Measurements from ENCODE around the gene TCEANC2. TPM values are rescaled to one million over a fixed set of nuclear protein-coding genes. Genes with fewer than 3 reads are reported as not detected.

Gene TCEANC2
- total and polyA plus RNA-seq, 4 donors: 6.0 to 9.3 (median 7.4) TPM

GRCh38 chr1:54109129-54110090 lies 56.0 kb downstream of the TCEANC2 start:
- Histone ChIP-seq H3K27me3 (ENCODE audit: control insufficient read depth, insufficient read depth, low read length) (no peaks in the 10 kb centered on the region), H3K36me3 (ENCODE audit: control insufficient read depth, insufficient read depth, low read length) (no peaks in the 10 kb centered on the region), H3K9me3 (ENCODE audit: control insufficient read depth, insufficient read depth, low read length) (no peaks in the 10 kb centered on the region), H3K4me3 (ENCODE audit: low read depth, low read length) (no peak overlapping the region), H3K27ac (ENCODE audit: low read depth, low read length) (no peak overlapping the region), H3K4me1 (ENCODE audit: control insufficient read depth, insufficient read depth, low read length) (peaks cover 3% of the 10 kb centered on the region)
- DNase-seq (ENCODE audit: low read depth in 4 of 6, low spot score in 6 of 6): no peak
- WGBS (ENCODE audit: insufficient coverage): 68% methylated on average over 4 of the region's 6 CpGs

- Histone ChIP-seq H3K4me1 (ENCODE audit: control insufficient read depth, insufficient read depth, low read length) (peaks cover 7% of the 10 kb centered on the region), H3K4me3 (ENCODE audit: low read depth, low read length) (no peak overlapping the region), H3K36me3 (ENCODE audit: control insufficient read depth, insufficient read depth, low read length) (no peaks in the 10 kb centered on the region), H3K27me3 (ENCODE audit: control insufficient read depth, insufficient read depth, low read length) (no peaks in the 10 kb centered on the region), H3K9me3 (ENCODE audit: control insufficient read depth, insufficient read depth, low read length) (no peaks in the 10 kb centered on the region), H3K27ac (ENCODE audit: low read depth, low read length) (no peak overlapping the region)
- DNase-seq (ENCODE audit: low read depth in 4 of 6, low spot score in 6 of 6): no peak
- 71% methylated on average over 10 of the region's 10 CpGs for WGBS (ENCODE audit: insufficient coverage)
These were observed 57.6 kb downstream of the TCEANC2 start for GRCh38 chr1:54110996-54111395.

GRCh38 chr1:54111624-54112023 lies 58.2 kb downstream of the TCEANC2 start:
- Histone ChIP-seq H3K9me3 (ENCODE audit: control insufficient read depth, insufficient read depth, low read length) (no peaks in the 10 kb centered on the region), H3K36me3 (ENCODE audit: control insufficient read depth, insufficient read depth, low read length) (no peaks in the 10 kb centered on the region), H3K27me3 (ENCODE audit: control insufficient read depth, insufficient read depth, low read length) (no peaks in the 10 kb centered on the region), H3K4me1 (ENCODE audit: control insufficient read depth, insufficient read depth, low read length) (peaks cover 7% of the 10 kb centered on the region), H3K4me3 (ENCODE audit: low read depth, low read length) (no peak overlapping the region), H3K27ac (ENCODE audit: low read depth, low read length) (no peak overlapping the region)
- 90% methylated on average over 2 of the region's 3 CpGs for WGBS (ENCODE audit: insufficient coverage)
- no peak for DNase-seq (ENCODE audit: low read depth in 4 of 6, low spot score in 6 of 6)

DNA sequence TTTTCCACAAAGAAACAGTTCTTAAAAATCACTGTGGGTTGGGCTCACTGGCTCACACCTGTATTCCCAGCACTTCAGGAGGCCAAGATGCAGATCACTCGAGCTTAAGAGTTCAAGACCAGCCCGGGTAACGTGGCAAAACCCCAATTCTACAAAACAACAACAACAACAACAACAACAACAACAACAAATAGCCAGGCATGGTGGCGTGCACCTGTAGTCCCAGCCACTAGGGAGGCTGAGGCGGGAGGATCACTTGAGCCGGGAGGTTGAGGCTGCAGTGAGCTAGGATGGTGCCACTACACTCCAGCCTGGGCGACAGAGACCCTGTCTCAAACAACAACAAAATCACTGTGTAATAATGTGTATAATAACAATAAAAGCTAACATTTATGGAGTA lies 58.6 kb downstream of the TCEANC2 start:
- peaks cover 7% of the 10 kb centered on the region for H3K4me1 ChIP-seq (ENCODE audit: control insufficient read depth, insufficient read depth, low read length)
- 97% methylated on average over 5 of the region's 7 CpGs for WGBS (ENCODE audit: insufficient coverage)
- no peak for DNase-seq (ENCODE audit: low read depth in 4 of 6, low spot score in 6 of 6)
- H3K36me3 ChIP-seq (ENCODE audit: control insufficient read depth, insufficient read depth, low read length): no peaks in the 10 kb centered on the region
- H3K9me3 ChIP-seq (ENCODE audit: control insufficient read depth, insufficient read depth, low read length): no peaks in the 10 kb centered on the region
- no peak overlapping the region for H3K4me3 ChIP-seq (ENCODE audit: low read depth, low read length)
- H3K27ac ChIP-seq (ENCODE audit: low read depth, low read length): no peak overlapping the region
- H3K27me3 ChIP-seq (ENCODE audit: control insufficient read depth, insufficient read depth, low read length): no peaks in the 10 kb centered on the region

- peaks cover 9% of the 10 kb centered on the region for H3K4me1 ChIP-seq (ENCODE audit: control insufficient read depth, insufficient read depth, low read length)
- DNase-seq (ENCODE audit: low read depth in 4 of 6, low spot score in 6 of 6): no peak
- H3K4me3 ChIP-seq (ENCODE audit: low read depth, low read length): no peak overlapping the region
- no peak overlapping the region for H3K27ac ChIP-seq (ENCODE audit: low read depth, low read length)
- H3K36me3 ChIP-seq (ENCODE audit: control insufficient read depth, insufficient read depth, low read length): no peaks in the 10 kb centered on the region
- H3K27me3 ChIP-seq (ENCODE audit: control insufficient read depth, insufficient read depth, low read length): no peaks in the 10 kb centered on the region
- no peaks in the 10 kb centered on the region for H3K9me3 ChIP-seq (ENCODE audit: control insufficient read depth, insufficient read depth, low read length)
- WGBS (ENCODE audit: insufficient coverage): 90% methylated on average over 2 of the region's 5 CpGs
These were observed 59.4 kb downstream of the TCEANC2 start for GRCh38 chr1:54112705-54113368.

- H3K27ac ChIP-seq (ENCODE audit: low read depth, low read length): no peak overlapping the region
- DNase-seq (ENCODE audit: low read depth in 4 of 6, low spot score in 6 of 6): no peak
- 84% methylated on average over 4 of the region's 4 CpGs for WGBS (ENCODE audit: insufficient coverage)
- peaks cover 10% of the 10 kb centered on the region for H3K4me1 ChIP-seq (ENCODE audit: control insufficient read depth, insufficient read depth, low read length)
- no peaks in the 10 kb centered on the region for H3K27me3 ChIP-seq (ENCODE audit: control insufficient read depth, insufficient read depth, low read length)
- no peaks in the 10 kb centered on the region for H3K9me3 ChIP-seq (ENCODE audit: control insufficient read depth, insufficient read depth, low read length)
- H3K36me3 ChIP-seq (ENCODE audit: control insufficient read depth, insufficient read depth, low read length): no peaks in the 10 kb centered on the region
- H3K4me3 ChIP-seq (ENCODE audit: low read depth, low read length): no peak overlapping the region
These were observed 60.6 kb downstream of the TCEANC2 start for GRCh38 chr1:54114001-54114400.

DNA sequence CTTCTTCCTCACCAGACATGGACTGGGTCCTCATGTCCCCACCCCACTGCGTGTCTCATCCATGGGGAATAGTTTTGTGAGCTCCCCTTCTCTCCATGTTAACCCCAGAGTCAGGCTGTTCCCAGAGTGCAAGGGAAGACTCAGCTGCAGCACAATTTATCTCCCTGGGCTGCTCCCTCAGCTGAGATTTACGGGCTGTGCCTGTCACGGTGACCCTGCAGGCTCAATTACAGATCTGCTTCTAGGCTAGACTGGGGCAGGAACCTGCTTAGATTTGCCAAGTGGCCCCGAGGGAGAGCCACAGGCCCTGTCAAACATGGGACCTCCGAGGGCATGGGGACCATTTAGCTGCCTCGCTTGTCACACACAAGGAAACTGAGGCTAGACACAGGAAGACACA lies 61.5 kb downstream of the TCEANC2 start:
- peaks cover 10% of the 10 kb centered on the region for H3K4me1 ChIP-seq (ENCODE audit: control insufficient read depth, insufficient read depth, low read length)
- no peaks in the 10 kb centered on the region for H3K36me3 ChIP-seq (ENCODE audit: control insufficient read depth, insufficient read depth, low read length)
- H3K27ac ChIP-seq (ENCODE audit: low read depth, low read length): no peak overlapping the region
- 29% methylated on average over 5 of the region's 6 CpGs for WGBS (ENCODE audit: insufficient coverage)
- H3K27me3 ChIP-seq (ENCODE audit: control insufficient read depth, insufficient read depth, low read length): no peaks in the 10 kb centered on the region
- no peak overlapping the region for H3K4me3 ChIP-seq (ENCODE audit: low read depth, low read length)
- DNase-seq (ENCODE audit: low read depth in 4 of 6, low spot score in 6 of 6): peak in 1 of 6 donors; percentile 41
- H3K9me3 ChIP-seq (ENCODE audit: control insufficient read depth, insufficient read depth, low read length): no peaks in the 10 kb centered on the region

DNA sequence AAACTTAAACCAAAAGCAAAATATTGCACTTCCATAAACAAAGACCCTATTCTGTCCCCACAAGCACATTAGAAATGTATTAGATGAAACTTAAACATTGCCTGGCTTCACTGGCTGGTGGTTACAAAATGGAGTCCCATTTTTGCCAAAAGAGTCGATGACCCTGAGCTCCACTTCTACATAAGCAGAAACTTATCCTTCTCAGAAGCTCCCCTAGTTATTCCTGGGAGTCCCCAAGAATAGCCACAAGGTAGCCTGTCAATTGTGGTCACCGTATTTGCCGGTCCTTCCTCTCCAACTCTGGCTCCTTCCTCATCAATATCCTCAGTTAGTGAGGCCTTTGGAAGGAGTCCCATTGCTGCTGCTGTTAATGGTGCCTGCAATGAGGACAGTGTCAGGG lies 62.1 kb downstream of the TCEANC2 start:
- H3K27me3 ChIP-seq (ENCODE audit: control insufficient read depth, insufficient read depth, low read length): no peaks in the 10 kb centered on the region
- 100% methylated on average over 1 of the region's 3 CpGs for WGBS (ENCODE audit: insufficient coverage)
- peaks cover 10% of the 10 kb centered on the region for H3K4me1 ChIP-seq (ENCODE audit: control insufficient read depth, insufficient read depth, low read length)
- no peaks in the 10 kb centered on the region for H3K9me3 ChIP-seq (ENCODE audit: control insufficient read depth, insufficient read depth, low read length)
- DNase-seq (ENCODE audit: low read depth in 4 of 6, low spot score in 6 of 6): no peak
- no peak overlapping the region for H3K4me3 ChIP-seq (ENCODE audit: low read depth, low read length)
- no peaks in the 10 kb centered on the region for H3K36me3 ChIP-seq (ENCODE audit: control insufficient read depth, insufficient read depth, low read length)
- H3K27ac ChIP-seq (ENCODE audit: low read depth, low read length): no peak overlapping the region

DNA sequence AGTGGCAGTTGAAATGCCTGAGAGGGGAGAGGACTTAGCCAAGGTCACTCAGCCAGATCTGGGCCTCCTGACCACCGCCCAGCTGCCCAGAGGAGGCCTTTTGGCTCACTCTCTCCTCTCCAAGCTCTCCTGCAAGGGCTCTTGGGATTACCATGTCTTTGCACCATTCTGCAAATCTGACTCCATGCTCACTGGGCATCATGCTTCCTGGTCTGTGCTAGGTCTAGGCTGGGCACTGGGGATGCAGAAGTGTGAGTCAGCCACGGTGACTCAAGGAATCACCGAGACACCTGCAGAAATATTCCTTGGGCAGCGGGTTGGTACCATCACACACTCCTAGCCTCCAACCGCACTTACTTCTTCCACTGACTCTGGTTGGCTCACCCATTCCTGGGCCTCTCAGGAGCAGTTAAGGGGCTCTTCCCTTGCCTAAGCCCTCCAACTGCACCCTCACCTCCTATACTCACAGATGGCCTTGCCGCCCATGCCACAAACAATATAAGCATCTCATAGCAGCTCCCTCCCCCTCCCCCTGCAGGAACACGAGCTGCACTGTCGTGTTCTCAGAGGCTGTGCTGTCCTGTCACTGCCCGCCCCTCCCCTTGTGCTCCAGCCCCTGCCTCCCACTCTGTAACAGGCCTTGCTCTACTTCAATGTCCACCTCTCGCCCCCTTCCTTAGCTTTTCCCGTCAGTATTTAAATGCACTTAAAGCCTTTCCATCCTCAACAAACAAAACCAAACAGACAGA lies 64.6 kb downstream of the TCEANC2 start:
- Histone ChIP-seq H3K4me3 (ENCODE audit: low read depth, low read length) (no peak overlapping the region), H3K4me1 (ENCODE audit: control insufficient read depth, insufficient read depth, low read length) (peaks cover 22% of the 10 kb centered on the region), H3K27me3 (ENCODE audit: control insufficient read depth, insufficient read depth, low read length) (peaks cover 8% of the 10 kb centered on the region), H3K36me3 (ENCODE audit: control insufficient read depth, insufficient read depth, low read length) (no peaks in the 10 kb centered on the region), H3K27ac (ENCODE audit: low read depth, low read length) (no peak overlapping the region), H3K9me3 (ENCODE audit: control insufficient read depth, insufficient read depth, low read length) (no peaks in the 10 kb centered on the region)
- WGBS (ENCODE audit: insufficient coverage): 66% methylated on average over 10 of the region's 11 CpGs
- DNase-seq (ENCODE audit: low read depth in 4 of 6, low spot score in 6 of 6): peak in 3 of 6 donors; percentile 22 to 57 (median 44)
